ENCODE data around the gene MSH5.
"Not testable (repeated sequence)": the region's sequence is repeated elsewhere in the genome, so short reads cannot be mapped to it uniquely, and the experiment has no call there.

Gene MSH5

DNA sequence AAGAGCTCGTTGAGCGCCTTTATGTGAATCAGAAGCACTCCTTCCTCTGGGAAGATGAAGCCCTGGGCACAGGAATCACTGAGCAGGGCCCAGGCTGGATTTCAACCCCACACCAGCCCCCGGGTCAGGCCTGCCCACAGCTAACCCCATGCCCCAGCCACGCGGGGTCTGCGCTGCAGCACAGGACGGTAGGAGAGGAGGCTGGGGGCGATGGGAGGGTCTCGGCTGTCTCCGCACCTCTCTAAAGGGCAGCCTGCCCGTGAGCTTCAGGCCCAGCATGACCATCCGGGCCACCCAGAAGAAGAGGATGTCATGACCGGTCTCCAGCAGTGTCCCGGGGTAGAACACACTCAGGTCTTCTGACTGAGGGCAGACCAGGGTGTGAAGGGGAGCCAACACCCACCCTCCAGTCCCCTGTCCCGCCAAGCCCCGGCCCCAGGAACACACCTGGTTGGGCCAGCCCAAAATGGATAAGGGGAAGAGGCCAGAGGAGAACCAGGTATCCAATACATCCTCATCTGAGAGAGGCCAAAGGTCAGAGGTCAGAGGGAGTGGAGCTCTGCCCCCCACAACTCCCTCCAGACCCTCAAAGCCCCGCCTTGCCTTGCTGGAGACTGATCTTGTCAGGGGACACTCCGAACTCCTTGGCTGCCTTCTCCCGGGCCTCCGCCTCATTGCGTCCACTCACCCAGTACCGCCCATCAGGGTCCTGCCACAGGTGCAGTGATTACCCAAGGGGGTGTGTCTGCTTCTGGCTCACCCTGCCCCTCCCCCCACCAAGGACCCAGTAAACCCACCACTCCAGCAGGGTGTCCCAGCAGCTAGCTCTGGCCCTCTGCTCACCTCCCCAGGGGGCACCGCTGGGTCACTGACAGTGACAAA lies 41.7 kb downstream of the MSH5 start:
- no peak for DNase-seq

DNA sequence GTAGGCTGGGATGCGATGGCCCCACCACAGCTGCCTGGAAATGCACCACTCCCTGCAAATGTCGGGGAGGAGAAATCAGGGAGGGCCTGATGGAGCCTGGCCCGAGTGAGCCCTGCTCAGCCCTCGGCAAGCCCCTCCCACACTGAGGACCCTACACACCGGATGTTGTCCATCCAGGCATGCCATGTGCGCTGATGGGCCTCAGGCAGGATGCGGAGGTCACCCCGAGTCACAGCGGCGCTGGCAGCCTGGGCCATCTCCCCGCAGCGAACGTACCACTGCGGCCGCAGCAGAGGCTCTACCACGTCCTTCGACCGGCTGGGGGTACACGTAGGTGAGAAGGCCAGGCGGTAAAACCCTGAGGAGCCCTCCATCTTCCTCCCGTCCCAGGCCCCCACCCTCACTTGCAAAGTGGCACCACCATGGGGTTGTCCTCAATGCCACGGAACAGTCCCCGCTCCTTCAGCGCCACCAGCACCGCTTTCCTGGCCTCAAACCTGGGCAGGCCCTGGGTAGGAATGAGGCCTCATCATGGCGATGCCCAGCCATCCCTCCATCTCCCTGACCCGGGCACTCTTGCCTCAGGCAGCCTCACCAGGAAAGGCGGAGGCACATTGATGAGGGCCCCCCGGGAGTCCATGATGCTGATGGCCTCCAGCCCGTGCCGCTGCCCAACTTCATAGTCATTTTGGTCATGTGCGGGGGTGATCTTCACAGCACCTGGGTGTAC lies 42.5 kb downstream of the MSH5 start:
- no peak for DNase-seq

DNA sequence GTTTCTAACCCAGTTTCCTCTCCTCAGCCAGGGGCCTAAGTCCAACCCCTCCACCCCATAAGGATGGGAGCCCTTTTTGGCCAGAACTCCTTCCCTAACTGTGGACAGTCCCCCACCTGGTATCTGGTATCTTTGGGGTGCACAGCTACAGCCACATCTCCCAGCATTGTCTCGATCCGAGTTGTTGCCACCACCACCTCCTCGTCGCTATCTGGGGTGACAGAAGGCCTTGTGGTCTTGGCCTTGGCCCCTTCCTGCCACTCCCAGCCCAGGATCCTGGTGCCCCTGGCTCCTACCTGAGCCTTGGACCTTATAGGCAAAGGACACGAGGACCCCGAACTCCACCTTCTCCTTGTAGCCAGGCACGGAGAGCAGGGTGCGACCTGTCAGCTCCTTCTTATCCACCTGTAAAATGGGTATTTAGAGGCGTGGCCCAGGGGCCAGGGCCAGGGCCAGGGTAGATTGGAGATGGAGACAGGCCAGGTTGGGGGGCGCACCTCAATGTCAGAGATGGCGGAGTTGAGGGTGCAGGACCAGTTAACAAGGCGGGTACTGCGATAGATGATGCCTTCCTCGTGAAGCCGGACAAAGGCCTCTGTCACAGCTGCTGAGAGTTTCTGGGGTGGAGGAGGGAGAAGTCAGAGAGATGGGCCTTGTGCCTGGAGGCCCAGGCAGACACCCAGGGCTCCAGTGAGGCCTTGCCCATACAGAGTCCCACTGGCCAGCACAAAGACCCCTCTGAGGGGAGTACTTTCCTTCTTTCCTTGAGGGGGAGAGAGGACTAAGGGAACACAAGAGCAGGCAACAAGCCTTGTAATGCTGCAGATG lies 44.5 kb downstream of the MSH5 start:
- no peak for DNase-seq

DNA sequence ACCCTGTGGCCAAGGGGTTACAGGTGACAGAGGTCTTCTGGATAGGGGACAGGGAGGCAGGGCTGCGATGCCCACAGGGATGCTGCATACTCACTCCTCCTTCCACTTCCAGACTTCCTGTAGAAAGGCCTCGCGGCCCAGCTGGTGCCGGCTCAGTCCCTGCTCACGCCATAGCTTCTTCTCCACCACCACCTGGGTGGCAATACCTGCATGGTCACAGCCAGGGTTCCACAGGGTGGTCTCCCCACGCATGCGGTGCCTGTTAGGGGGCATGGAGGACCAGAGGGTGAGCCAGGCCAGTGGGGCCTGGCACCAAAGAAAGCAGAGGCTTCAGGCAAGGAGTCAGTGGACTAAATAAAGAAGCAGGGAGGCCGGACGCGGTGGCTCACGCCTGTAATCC lies 45.7 kb downstream of the MSH5 start:
- no peak for DNase-seq

DNA sequence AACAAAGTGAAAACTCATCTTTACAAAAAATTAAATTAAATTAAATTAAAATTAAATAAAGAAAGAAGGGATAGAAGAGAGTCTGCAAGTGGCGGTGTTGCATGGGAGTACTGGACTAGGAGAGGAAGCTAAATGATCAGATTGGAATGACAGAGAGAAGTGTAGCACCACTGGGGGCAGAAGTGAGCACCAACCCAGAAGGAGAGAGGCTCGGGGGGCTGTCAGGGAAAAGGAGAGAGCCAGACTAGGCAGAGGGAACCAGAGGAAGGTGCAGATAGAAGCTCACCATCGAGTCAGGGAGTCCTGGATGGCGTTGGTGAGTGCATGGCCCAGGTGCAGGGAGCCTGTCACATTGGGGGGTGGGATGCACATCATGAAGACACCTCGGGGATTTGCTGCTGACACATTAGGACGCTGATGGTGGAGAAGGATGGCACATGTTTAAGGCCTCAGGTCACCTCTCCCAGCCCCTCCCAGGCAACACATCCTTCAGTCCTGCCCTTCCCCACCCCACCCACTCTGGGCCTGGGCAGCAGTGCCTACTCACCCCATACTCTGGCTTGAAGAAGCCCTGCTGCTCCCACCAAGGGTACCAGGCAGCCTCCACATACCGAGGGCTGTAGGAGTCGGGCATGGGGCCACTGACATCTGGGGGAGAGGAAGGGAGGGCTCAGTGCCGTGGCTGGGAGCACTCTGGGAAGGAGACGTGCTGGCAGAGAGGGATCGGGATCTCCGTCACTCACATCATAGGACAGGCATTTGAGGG lies 51.7 kb downstream of the MSH5 start:
- no peak for DNase-seq

DNA sequence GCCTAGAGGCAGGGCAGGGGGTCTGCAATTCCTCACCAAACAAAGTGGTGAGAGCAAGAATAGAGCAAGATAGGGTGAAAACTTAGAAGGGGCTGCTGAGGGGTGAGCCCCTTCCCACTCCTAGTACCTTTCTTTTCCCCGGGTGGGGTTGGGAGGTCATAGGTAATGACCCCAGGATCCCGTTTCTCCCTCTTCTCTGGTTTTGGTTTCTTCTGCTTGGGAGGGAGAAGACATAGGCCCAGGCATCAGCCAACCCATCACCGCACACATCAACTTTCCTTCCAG lies 52.2 kb downstream of the MSH5 start:
- no peak for DNase-seq

DNA sequence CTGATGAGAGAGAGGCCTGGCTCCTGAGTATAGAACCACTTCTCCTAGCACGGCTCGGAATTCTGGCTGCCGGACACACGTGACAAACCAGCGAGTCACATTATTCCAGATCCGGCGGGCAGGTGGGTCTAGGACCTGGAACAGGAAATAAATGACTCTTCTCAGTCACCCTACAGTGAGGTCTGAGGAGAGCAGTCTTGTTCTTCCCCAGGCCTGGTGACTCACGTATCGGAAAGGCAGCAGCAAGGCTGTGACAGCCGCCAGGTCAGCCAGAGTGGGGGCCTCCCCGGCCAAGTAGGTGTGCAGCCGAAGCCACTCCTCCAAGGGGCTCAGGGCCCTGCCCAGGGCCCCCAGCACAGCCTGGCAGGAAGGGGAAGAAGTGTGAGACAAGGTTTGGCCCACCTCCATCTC lies 53.0 kb downstream of the MSH5 start:
- no peak for DNase-seq

DNA sequence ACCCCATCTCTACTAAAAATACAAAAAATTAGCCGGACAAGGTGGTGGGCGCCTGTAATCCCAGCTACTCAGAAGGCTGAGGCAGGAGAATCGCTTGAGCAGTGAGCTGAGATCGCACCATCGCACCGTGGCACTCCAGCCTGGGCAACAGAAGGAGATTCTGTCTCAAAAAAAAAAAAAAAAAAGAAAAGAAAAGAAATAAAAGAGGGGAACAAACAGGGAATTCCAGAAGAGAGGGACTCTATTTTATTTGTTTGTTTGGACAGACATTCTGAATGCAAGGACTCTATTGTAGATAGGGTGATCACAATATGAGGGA lies 54.1 kb downstream of the MSH5 start:
- not testable (repeated sequence) for DNase-seq

DNA sequence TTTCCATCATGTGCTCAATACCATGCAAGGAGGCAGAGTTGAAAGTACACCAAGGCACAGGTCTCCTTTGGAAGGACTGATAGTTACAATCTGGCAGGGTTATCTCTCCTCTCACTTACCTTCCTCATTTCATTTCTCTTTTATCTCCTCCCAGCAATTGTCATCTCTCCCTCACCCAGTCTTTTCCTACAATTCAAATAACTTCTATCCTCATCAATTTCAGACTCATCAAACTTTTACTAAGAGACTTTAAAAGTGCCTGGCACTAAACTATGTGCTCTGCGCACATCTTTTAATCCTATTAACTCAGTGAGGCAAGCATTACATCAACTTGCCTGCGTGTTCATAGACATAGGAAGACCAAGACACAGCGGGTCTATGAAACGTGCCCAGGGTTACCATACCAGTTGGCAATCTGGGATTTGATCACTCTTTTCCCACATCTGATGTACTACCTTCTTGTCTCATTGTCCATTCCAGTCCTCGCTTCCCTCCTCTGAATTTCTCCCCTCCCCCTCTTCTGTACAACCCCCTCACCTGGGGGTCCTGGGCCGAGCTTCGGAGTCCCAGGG lies 54.6 kb downstream of the MSH5 start:
- DNase-seq, result no peak

DNA sequence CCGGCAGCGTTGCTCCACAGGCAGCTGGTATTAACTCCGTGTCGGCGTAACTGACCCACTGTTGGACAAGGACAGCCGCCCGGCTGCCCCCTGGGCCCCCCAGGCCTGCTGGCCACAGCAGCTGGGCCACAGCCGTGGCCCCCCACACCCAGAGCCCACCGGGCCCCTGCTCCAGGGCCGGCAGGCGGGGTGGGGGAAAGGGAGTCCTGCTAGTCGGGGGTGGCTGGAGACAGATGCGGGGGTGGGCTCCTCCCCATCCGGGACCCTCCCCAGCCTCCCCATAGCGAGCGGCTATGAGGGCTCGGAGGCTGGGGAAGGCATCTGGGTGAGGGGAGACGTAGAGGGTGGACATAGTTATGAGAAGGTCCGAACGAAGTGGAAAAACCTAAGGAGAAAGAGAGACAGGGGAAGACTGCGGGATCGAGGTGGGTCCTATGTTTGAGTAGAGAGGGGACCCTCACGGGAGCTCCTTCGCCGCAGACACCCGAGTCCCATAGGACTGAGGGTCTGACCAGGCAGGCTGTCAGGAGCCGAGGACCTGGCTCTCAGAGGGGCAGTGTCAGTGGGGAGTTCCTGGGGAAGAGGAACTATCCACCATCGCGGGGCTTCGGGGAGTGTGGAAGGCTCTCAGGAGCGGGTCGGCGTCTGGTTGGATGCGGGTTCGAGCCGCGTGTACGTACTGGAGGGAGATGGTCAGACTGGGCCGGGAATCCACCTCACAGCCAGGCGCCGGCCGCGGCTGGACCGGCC lies 55.2 kb downstream of the MSH5 start:
- no peak for DNase-seq

DNA sequence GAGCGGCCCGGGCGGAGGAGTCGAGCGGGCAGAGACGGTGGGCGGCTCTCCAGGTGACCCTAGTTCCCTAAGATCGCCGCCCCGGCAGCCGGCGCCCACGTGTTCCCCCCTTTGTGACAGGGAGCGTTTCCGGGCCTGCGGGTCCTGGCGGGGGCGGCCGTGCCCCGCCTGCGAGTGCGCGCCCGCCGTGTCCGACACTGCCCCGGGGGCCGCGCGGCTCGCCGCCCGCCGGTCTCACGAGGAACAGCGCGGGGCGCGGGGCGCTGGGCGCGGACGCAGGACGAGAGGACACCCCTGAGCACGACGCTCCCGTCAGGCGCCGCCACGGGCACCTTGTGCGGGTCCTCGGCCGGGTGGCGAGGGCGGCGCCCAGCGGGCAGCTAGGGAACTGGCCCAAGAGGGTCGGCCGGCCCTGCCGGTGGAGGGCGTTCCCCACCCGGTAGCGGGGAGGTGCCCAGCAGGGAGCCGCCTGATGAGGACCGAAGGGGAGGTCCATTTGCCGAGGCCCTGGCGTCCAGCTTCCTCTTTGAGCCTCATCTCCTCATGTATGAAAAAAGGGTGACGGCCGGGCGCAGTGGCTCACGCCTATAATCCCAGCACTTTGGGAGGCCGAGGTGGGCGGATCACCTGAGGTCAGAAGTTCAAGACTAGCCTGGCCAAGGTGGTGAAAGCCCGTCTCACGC lies 56.0 kb downstream of the MSH5 start, which contains the start of gene VARS1:
Gene VARS1, minus strand, starts transcription at position 137 of the 683 bp plus-strand sequence. CDS start 535 bp downstream, outside the sequence.
- peak; percentile 79 for DNase-seq

DNA sequence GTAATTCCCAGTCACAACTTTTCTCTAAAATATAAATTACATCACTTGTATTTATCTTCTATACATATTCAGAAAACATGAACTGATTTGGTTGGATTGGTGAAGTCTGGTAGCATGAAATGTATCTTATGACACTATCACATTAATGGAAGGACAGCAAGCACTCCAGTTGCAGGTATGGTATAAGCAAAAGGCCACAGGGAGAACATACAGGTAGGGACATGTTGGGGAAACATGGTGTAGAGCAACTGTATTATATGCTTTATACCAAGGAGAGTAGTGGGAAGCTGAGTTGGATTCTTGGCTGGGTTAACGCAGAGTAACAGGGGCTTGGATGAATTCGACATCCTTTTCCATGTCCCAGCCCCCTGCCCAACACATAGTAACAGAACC lies 57.2 kb downstream of the MSH5 start:
- DNase-seq, result no peak

DNA sequence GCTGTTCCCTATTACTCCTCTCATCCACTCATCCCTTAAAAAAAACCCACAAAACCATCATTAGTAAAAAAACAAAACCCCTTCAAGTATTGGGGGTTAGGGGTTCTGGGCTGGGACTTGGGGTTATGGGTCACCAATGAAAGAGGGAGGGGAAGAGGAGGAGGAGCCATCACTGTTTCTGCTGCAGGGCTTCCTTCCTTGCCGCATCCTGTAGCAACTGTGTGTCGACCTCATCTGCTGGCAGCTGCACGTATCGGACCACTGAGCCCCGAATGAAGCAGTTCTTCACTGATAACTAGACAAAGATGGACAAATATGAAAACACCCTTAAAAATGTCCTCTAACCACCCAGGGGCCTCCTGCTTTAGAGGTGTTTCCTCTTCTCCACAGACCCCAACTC lies 57.8 kb downstream of the MSH5 start:
- no peak for DNase-seq

DNA sequence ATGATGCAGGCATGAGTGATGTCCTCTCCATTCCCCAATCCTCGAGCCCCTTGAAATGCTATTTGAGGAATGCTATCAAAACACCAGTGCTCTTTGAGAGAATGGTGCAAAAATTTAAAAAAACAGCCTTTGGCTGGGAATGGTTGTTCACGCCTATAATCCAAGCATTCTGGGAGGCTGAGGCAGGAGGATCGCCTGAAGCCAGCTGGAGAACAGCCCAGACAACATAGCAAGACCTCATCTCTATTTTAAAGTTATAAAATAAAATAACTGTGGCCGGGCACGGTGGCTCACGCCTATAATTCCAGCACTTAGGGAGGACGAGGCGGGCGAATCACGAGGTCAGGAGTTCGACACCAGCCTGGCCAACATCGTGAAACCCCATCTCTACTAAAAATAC lies 60.0 kb downstream of the MSH5 start:
- no peak for DNase-seq

DNA sequence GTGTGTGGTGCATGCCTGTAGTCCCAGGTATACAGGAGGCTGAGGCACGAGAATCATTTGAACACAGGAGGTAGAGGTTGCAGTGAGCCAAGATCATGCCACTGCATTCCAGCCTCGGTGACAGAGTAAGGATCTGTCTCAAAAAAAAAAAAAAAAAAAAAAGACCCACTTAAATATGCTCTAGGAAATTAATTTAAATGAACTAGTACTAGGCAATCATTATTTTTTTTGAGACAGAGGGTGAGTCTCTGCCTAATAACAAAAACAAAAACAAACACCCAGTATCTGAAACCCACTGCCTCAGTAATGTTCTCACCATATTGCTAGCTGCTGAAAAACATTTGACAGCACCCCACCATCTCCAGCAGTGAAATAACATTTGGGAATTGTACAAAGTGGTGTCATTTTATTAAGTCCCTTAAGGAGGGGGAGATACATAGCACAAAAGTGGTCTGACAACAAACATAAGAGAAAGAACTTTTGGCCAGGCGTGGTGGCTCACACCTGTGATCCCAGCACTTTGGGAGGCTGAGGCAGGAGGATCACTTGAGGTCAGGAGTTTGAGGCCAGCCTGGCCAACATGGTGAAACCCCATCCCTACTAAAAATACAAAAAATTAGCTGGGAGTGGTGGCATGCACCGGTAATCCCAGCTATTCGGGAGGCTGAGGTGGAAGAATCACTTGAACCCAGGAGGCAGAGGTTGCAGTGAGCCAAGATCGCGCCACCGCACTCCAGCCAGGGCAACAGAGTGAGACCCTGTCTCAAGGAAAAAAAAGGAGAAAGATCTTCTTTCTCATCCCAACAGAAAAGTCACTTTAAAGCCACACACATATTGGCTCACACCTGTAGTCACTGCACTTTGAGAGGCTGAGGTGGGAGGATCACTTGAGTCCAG lies 61.5 kb downstream of the MSH5 start:
- DNase-seq, result not testable (repeated sequence)

DNA sequence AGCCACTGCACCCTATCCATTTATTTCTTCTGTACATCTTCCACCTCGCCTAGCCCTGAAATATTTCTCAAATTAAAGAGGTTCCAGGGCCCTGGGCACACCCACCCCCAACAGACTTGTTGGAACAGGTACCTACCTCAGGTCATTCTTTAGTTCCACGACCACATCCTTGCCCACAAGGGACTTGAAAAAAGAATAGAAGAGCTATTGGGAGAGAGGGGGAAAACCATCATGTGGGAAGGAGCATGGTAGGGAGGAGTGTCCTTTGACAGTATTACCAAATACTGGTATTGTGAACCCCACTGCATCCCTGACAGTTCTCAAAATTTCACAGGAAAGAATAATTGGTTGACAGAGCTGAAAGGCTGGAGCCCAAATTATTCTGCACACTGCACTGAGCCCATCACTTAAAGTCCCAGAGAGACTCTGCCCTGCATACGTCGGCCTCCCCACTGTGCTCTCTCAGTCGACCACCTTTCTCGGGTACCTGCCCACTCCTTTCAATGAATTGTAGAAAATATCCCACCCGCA lies 66.2 kb downstream of the MSH5 start:
- DNase-seq, result no peak

DNA sequence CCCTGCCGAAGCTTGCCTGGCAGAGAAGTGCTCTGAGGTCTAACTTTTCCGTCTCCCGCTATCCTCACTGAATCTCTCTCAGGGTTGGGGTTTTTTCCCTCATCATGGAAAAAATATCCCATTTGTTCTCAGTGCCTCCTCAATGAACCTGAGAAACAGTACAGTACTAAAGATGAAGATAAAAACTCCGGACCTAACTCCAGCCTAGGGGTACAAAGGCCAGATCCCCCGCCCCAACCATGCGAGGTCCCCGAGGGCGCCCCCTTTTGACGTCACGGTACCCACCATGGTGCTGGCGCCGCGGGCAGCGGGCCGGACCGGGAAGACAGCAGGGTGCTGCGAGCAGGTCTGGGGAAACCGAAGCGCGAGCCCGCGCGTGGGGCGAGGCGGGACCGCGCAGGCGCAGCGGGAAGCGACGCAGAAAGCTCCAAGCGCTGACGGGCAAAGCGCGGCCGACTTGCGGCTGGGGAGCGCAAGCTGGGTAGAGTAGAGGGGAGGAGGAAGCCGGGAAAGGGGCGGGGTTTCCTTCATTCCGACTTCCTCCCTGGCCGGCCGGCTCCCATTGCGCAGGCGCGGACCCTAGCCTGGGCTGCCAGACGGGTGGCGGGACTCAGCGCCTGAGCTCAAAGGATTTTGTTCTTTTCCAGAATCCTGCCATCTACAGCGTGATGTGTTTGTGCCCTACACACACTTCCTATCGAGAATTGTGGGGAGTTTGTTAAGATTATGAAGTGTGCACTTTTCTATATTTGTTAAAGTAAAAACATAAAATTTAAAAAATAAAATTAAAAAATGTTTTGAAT lies 66.9 kb downstream of the MSH5 start, which contains the start of gene LSM2:
Gene LSM2, minus strand, starts transcription at position 497 of the 803 bp plus-strand sequence. Its CDS starts 209 bp downstream, at position 288.
- peak; percentile 96 for DNase-seq

DNA sequence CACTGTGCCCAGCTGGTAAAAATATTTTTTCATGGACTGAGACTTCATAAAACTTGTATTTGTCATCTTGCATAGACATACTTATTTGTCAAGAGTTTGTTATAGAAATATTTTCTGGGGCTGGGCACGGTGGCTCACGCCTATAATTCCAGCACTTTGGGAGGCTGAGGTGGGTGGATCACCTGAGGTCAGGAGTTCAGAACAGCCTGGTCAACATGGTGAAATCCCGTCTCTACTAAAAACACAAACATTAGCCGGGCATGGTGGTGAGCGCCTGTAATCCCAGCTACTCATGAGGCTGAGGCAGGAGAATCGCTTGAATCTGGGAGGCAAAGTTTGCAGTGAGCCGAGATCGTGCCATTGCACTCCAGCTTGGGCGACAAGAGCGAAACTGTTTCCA lies 68.8 kb downstream of the MSH5 start:
- not testable (repeated sequence) for DNase-seq

DNA sequence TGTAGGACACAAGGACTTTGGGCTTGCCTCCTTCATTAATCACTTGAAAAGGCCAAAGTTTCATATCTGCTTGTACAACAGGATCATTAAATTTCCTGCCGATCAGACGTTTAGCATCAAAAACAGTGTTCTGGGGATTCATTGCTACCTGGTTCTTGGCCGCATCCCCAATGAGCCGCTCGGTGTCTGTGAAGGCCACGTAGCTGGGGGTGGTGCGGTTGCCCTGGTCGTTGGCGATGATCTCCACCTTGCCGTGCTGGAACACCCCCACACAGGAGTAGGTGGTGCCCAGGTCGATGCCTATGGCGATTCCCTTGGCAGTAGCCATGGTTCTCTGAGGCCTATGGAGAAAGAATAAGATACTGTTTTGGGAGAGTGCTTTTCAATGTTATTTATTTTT lies 71.8 kb downstream of the MSH5 start:
- DNase-seq, result no peak

All from stimulated activated CD4-positive, alpha-beta T cell treated with anti-CD3 and anti-CD28 coated beads, Interleukin-12 subunit alpha, Interleukin-12 subunit beta, amount 100 ng/mL, for 4 hours (primary cell).